Measurements from ENCODE around the gene YY1. TPM values are rescaled to one million over a fixed set of nuclear protein-coding genes. Genes with fewer than 3 reads are reported as not detected.
"Not testable (repeated sequence)": the region's sequence is repeated elsewhere in the genome, so short reads cannot be mapped to it uniquely, and the experiment has no call there.

Gene YY1
- total RNA-seq, 2 experiments from 2014 or later: 88.6 to 98.2 TPM

- Mint-ChIP-seq H3K4me1 (ENCODE audit: low read depth) (peaks cover 6% of the 10 kb centered on the region), H3K36me3 (no peaks in the 10 kb centered on the region), H3K4me3 (no peak overlapping the region), H3K27me3 (no peaks in the 10 kb centered on the region), H3K9me3 (no peaks in the 10 kb centered on the region), H3K27ac (no peak overlapping the region)
- DNase-seq: no peak
- intact Hi-C loops (cut with micrococcal nuclease): no loop called here
- CTCF ChIA-PET: interaction anchor here (0.7 to 4.9 kb wide), 12 partner anchors 8 to 359 kb away, joined by 3 to 46 read pairs (median 8); a partner anchor contains a TSS
- POLR2A ChIA-PET: interaction anchor here (0.6 kb wide), 1 partner anchor 50 kb away, joined by 4 read pairs; no protein-coding TSS in a partner anchor
Measured at GRCh38 chr14:100286484-100287191, 47.7 kb downstream of the YY1 start.

DNA sequence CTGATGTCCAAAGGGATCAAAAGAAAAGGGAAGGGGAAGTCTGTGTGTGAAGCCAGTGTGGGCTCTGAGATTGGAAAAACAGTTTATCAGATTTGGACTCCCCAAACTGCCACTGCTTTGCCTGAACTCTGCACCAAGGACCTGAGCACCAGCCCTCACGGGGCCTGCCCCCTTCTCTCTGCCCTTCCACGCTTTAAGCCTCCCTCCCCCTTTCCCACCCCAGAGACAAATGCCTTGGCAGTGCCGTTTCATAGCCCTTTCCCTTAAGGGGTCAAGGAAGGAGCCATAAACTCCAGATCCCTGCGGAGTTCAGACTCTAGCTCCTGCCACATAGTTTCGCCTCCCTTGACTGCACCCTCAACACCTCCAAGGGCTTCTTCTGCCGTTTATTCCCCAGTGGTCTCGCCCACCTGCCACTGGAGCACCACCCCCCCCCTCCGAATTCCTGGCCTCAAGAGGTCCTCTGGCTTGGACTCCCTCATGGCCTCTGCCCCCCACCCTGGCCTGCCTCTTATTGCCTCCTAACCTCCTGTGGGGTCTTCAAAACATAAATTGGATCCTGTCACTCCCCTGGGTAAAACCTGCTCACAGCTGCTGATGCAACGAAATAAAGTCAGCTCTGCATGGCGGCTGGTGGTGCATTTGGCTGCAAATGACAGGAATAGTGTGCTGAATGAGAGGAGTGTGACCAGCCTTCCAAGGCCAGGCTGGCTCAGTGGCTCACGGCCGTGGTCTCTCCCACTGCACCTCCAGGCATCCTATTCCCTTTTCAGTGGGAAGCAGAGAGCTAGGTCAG is 48.5 kb downstream of the YY1 start:
- POLR2A ChIA-PET: interaction anchor here (0.6 kb wide), 1 partner anchor 25 kb away, joined by 3 read pairs; no protein-coding TSS in a partner anchor
- no peak overlapping the region for H3K4me3 Mint-ChIP-seq
- CTCF ChIA-PET: interaction anchor here (0.7 to 4.9 kb wide), 6 partner anchors 11 to 95 kb away, joined by 3 to 46 read pairs (median 6); no protein-coding TSS in a partner anchor
- H3K36me3 Mint-ChIP-seq: no peaks in the 10 kb centered on the region
- DNase-seq: no peak
- intact Hi-C loops (cut with micrococcal nuclease): no loop called here
- H3K27me3 Mint-ChIP-seq: no peaks in the 10 kb centered on the region
- H3K27ac Mint-ChIP-seq: no peak overlapping the region
- no peaks in the 10 kb centered on the region for H3K9me3 Mint-ChIP-seq
- H3K4me1 Mint-ChIP-seq (ENCODE audit: low read depth): peaks cover 6% of the 10 kb centered on the region

DNA sequence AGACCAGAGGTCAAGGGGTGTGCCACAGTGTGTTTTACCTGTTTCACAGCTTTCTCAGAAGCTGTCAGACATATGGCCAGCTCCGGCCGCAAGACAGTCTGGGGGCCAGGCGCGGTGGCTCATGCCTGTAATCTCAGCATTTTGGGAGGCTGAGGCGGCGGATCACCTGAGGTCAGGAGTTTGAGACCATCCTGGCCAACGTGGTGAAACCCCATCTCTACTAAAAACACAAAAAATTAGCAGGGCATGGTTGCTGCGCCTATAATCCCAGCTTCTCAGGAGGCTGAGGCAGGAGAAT is 49.0 kb downstream of the YY1 start:
- H3K4me1 Mint-ChIP-seq (ENCODE audit: low read depth); H3K27ac Mint-ChIP-seq; H3K36me3 Mint-ChIP-seq; H3K9me3 Mint-ChIP-seq; H3K27me3 Mint-ChIP-seq; intact Hi-C loops (cut with micrococcal nuclease); H3K4me3 Mint-ChIP-seq; DNase-seq: not testable (repeated sequence)
- ChIA-PET POLR2A (interaction anchor here (0.6 kb wide), 1 partner anchor 25 kb away, joined by 3 read pairs; no protein-coding TSS in a partner anchor), CTCF (interaction anchor here (1.0 to 1.1 kb wide), 2 partner anchors 10 to 95 kb away, joined by 3 to 4 read pairs; no protein-coding TSS in a partner anchor)

- no peak for DNase-seq
- Mint-ChIP-seq H3K4me3 (no peak overlapping the region), H3K27me3 (no peaks in the 10 kb centered on the region), H3K9me3 (no peaks in the 10 kb centered on the region), H3K4me1 (ENCODE audit: low read depth) (peaks cover 6% of the 10 kb centered on the region), H3K27ac (no peak overlapping the region), H3K36me3 (no peaks in the 10 kb centered on the region)
- ChIA-PET CTCF (interaction anchor here (1.1 kb wide), 1 partner anchor 10 kb away, joined by 3 read pairs; no protein-coding TSS in a partner anchor), POLR2A (no interaction called here)
- intact Hi-C loops (cut with micrococcal nuclease): no loop called here
Measured at GRCh38 chr14:100288382-100289185, 49.6 kb downstream of the YY1 start.

DNA sequence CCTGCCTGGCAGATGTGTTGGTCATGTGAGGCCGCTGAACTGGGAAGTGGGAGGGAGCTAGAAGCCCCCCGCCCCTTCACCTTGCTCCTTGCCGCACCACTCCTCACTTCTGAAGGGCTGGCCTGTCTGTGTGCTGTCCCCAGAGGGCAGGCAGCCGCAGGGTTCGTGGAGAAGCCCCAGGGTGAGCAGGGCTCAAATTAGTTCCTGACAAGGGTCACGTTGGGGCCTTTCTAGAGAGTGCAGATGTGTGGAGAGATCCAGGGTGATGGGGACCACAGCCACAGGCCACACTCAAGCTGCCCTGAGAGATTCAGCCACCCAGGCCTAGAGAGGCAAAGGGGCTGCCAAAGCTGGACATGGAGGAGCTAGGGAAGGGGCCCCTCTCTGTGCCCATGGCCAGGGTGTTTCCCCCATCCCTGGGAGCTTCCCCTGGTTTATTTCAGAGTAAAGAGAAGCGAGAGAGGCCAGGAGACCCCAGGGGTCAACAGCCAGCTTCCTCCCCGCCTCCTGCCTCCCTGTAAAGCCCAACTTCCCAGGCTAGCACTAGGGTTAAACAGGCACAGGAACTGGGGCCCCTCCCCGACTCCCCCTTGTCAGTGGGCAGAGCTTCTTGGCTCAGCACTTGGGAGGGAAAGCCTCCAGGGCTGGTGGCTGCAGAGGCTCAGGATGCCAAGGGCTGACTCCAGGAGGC is 51.1 kb downstream of the YY1 start:
- DNase-seq: no peak
- CTCF ChIA-PET: interaction anchor here (1.4 kb wide), 1 partner anchor 13 kb away, joined by 5 read pairs; no protein-coding TSS in a partner anchor
- Mint-ChIP-seq H3K36me3 (no peaks in the 10 kb centered on the region), H3K27me3 (no peaks in the 10 kb centered on the region), H3K9me3 (no peaks in the 10 kb centered on the region), H3K4me1 (ENCODE audit: low read depth) (peaks cover 4% of the 10 kb centered on the region), H3K4me3 (no peak overlapping the region), H3K27ac (no peak overlapping the region)
- intact Hi-C loops (cut with micrococcal nuclease): no loop called here
- POLR2A ChIA-PET: no interaction called here

- no peak for DNase-seq
- ChIA-PET POLR2A (no interaction called here), CTCF (interaction anchor here (1.4 kb wide), 1 partner anchor 12 kb away, joined by 5 read pairs; no protein-coding TSS in a partner anchor)
- H3K27ac Mint-ChIP-seq: no peak overlapping the region
- H3K27me3 Mint-ChIP-seq: no peaks in the 10 kb centered on the region
- no peak overlapping the region for H3K4me3 Mint-ChIP-seq
- H3K9me3 Mint-ChIP-seq: no peaks in the 10 kb centered on the region
- peaks cover 4% of the 10 kb centered on the region for H3K4me1 Mint-ChIP-seq (ENCODE audit: low read depth)
- intact Hi-C loops (cut with micrococcal nuclease): no loop called here
- H3K36me3 Mint-ChIP-seq: no peaks in the 10 kb centered on the region
Measured at GRCh38 chr14:100290607-100291304, 51.8 kb downstream of the YY1 start.

- Mint-ChIP-seq H3K9me3 (no peaks in the 10 kb centered on the region), H3K4me3 (no peak overlapping the region), H3K4me1 (ENCODE audit: low read depth) (no peaks in the 10 kb centered on the region), H3K27ac (no peak overlapping the region), H3K36me3 (no peaks in the 10 kb centered on the region), H3K27me3 (no peaks in the 10 kb centered on the region)
- no peak for DNase-seq
- ChIA-PET POLR2A (no interaction called here), CTCF (no interaction called here)
- intact Hi-C loops (cut with micrococcal nuclease): no loop called here
Measured at GRCh38 chr14:100291305-100292075, 52.5 kb downstream of the YY1 start.

DNA sequence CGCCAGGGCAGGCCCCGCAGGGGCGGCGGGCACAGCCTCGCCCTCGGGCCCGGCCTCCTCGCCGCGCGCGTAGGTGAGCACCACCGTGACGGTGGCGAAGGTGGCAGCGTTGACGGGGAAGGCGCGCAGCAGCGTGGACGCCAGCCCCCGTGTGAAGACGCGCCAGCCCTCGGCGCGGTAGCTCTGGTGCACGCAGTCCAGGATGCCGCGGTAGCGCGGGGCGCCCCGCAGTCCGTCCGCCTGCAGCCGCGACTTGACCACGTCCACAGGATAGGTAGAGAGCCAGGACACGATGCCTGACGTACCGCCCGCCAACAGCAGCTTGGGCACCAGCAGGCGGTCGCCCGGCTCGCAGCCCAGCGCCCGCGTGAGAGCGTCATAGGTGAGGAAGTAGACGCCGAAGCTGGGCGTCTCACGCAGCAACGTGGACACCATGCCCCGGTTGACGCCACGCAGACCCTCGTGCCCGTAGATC is 53.4 kb downstream of the YY1 start:
- Mint-ChIP-seq H3K36me3 (no peaks in the 10 kb centered on the region), H3K9me3 (no peaks in the 10 kb centered on the region), H3K27ac (no peak overlapping the region), H3K4me3 (no peak overlapping the region), H3K4me1 (ENCODE audit: low read depth) (no peaks in the 10 kb centered on the region), H3K27me3 (no peaks in the 10 kb centered on the region)
- CTCF ChIA-PET: interaction anchor here (1.6 kb wide), 1 partner anchor 11 kb away, joined by 4 read pairs; no protein-coding TSS in a partner anchor
- POLR2A ChIA-PET: no interaction called here
- intact Hi-C loops (cut with micrococcal nuclease): no loop called here
- DNase-seq: no peak

- intact Hi-C loops (cut with micrococcal nuclease): no loop called here
- Mint-ChIP-seq H3K4me3 (no peak overlapping the region), H3K36me3 (no peaks in the 10 kb centered on the region), H3K9me3 (no peaks in the 10 kb centered on the region), H3K27ac (no peak overlapping the region), H3K4me1 (ENCODE audit: low read depth) (no peaks in the 10 kb centered on the region), H3K27me3 (no peaks in the 10 kb centered on the region)
- no peak for DNase-seq
- CTCF ChIA-PET: interaction anchor here (1.6 kb wide), 1 partner anchor 10 kb away, joined by 4 read pairs; no protein-coding TSS in a partner anchor
- POLR2A ChIA-PET: no interaction called here
Measured at GRCh38 chr14:100292776-100293461, 54.0 kb downstream of the YY1 start.

GRCh38 chr14:100293497-100294212 is 54.7 kb downstream of the YY1 start:
- no peaks in the 10 kb centered on the region for H3K36me3 Mint-ChIP-seq
- POLR2A ChIA-PET: no interaction called here

More at GRCh38 chr14:100293497-100294212, 54.7 kb downstream of the YY1 start:
- Mint-ChIP-seq H3K4me1 (ENCODE audit: low read depth) (no peaks in the 10 kb centered on the region), H3K9me3 (no peaks in the 10 kb centered on the region), H3K27me3 (no peaks in the 10 kb centered on the region), H3K4me3 (no peak overlapping the region), H3K27ac (no peak overlapping the region)
- DNase-seq: no peak
- CTCF ChIA-PET: interaction anchor here (1.6 to 2.5 kb wide), 2 partner anchors 8 to 10 kb away, joined by 4 to 15 read pairs; no protein-coding TSS in a partner anchor
- intact Hi-C loops (cut with micrococcal nuclease): no loop called here

Data from activated CD4-positive, alpha-beta memory T cell treated with anti-CD3 and anti-CD28 coated beads for 36 hours (primary cell).